Activated T-helper 1 cell treated with anti-CD3 and anti-CD28 coated beads, Interleukin-12 subunit alpha, Interleukin-12 subunit beta, Interleukin-2, Interleukin-4 antibody, amounts not matched to agents 30 ng/mL and 10 ng/mL and 1 ng/mL, durations not matched to agents 14 hours and 24 hours and 36 hours (primary cell): Measurements from ENCODE around the gene IQSEC1. TPM values are rescaled to one million over a fixed set of nuclear protein-coding genes. Genes with fewer than 3 reads are reported as not detected.

Source experiments
- DNase-seq: peaks from one replicate; pipeline ENCODE4 v3.0.0; 2021; ENCODE audit warnings: low spot score
- H3K27ac Mint-ChIP-seq: one replicate; pipeline ENCODE4 v1.8.0; 2021; ENCODE audit warnings: mild to moderate bottlenecking, mixed read lengths
- H3K27me3 Mint-ChIP-seq: one replicate; pipeline ENCODE4 v1.8.0; 2022; ENCODE audit warnings: mild to moderate bottlenecking, moderate library complexity, mixed read lengths; ENCODE audit not compliant: insufficient read depth
- H3K36me3 Mint-ChIP-seq: one replicate; pipeline ENCODE4 v1.8.0; 2021; ENCODE audit warnings: low read depth, mixed read lengths
- H3K4me1 Mint-ChIP-seq: one replicate; pipeline ENCODE4 v1.8.0; 2021; ENCODE audit warnings: low read depth, mixed read lengths
- H3K4me3 Mint-ChIP-seq: one replicate; pipeline ENCODE4 v1.8.0; 2021; ENCODE audit warnings: mild to moderate bottlenecking, moderate library complexity, mixed read lengths
- H3K9me3 Mint-ChIP-seq: one replicate; pipeline ENCODE4 v1.8.0; 2021; ENCODE audit warnings: mixed read lengths
- intact Hi-C: fragments of 100-400 bp; cut with micrococcal nuclease; formaldehyde crosslinking; loops from one replicate; pipeline ENCODE4 v1.15.1; 2024
- total RNA-seq: library from RNA; stranded (reverse); gene quantifications from 2 replicates; pipeline ENCODE4 v1.2.3, GENCODE V29; 2022

Gene IQSEC1
- total RNA-seq, 1 donor from 2014 or later: 31.4 TPM

- Mint-ChIP-seq H3K27me3 (no peaks in the 10 kb centered on the region), H3K4me3 (peak overlapping the region; percentile 35), H3K36me3 (peaks cover 10% of the 10 kb centered on the region), H3K4me1 (peaks cover 80% of the 10 kb centered on the region), H3K9me3 (no peaks in the 10 kb centered on the region), H3K27ac (peak overlapping the region; percentile 78)
- intact Hi-C loops: loop anchor here (1.0 to 5.0 kb wide), 3 partner anchors 15 to 47 kb away; no protein-coding TSS in a partner anchor
- DNase-seq: no peak
Observed at GRCh38 chr3:12963922-12964701, 109.1 kb downstream of the IQSEC1 start.

GRCh38 chr3:12963231-12963896 is 109.9 kb downstream of the IQSEC1 start:
- Mint-ChIP-seq H3K27ac (peak overlapping the region; percentile 78), H3K4me3 (peak overlapping the region; percentile 35), H3K36me3 (peaks cover 12% of the 10 kb centered on the region), H3K27me3 (no peaks in the 10 kb centered on the region), H3K9me3 (no peaks in the 10 kb centered on the region), H3K4me1 (peaks cover 84% of the 10 kb centered on the region)
- intact Hi-C loops: loop anchor here (1.0 to 5.0 kb wide), 3 partner anchors 15 to 46 kb away; no protein-coding TSS in a partner anchor
- peak; percentile 20 for DNase-seq

- peaks cover 86% of the 10 kb centered on the region for H3K4me1 Mint-ChIP-seq
- intact Hi-C loops: loop anchor here (2.0 to 5.0 kb wide), 2 partner anchors 13 to 45 kb away; no protein-coding TSS in a partner anchor
- no peak overlapping the region for H3K4me3 Mint-ChIP-seq
- DNase-seq: no peak
- H3K27me3 Mint-ChIP-seq: no peaks in the 10 kb centered on the region
- H3K27ac Mint-ChIP-seq: no peak overlapping the region
- H3K36me3 Mint-ChIP-seq: peaks cover 11% of the 10 kb centered on the region
- H3K9me3 Mint-ChIP-seq: no peaks in the 10 kb centered on the region
Observed at GRCh38 chr3:12962292-12962691, 110.9 kb downstream of the IQSEC1 start.

GRCh38 chr3:12961697-12962036 is 111.6 kb downstream of the IQSEC1 start:
- peak overlapping the region; percentile 33 for H3K27ac Mint-ChIP-seq
- H3K9me3 Mint-ChIP-seq: no peaks in the 10 kb centered on the region
- H3K4me3 Mint-ChIP-seq: no peak overlapping the region
- H3K4me1 Mint-ChIP-seq: peaks cover 82% of the 10 kb centered on the region
- intact Hi-C loops: loop anchor here (2.0 to 5.0 kb wide), 2 partner anchors 13 to 44 kb away; no protein-coding TSS in a partner anchor
- peaks cover 13% of the 10 kb centered on the region for H3K36me3 Mint-ChIP-seq
- H3K27me3 Mint-ChIP-seq: no peaks in the 10 kb centered on the region
- no peak for DNase-seq

GRCh38 chr3:12961007-12961696 is 112.1 kb downstream of the IQSEC1 start:
- Mint-ChIP-seq H3K27ac (peak overlapping the region; percentile 33), H3K27me3 (no peaks in the 10 kb centered on the region), H3K9me3 (no peaks in the 10 kb centered on the region), H3K4me3 (no peak overlapping the region), H3K4me1 (peaks cover 79% of the 10 kb centered on the region), H3K36me3 (peaks cover 13% of the 10 kb centered on the region)
- DNase-seq: no peak
- intact Hi-C loops: loop anchor here (5.0 kb wide), 1 partner anchor 44 kb away; no protein-coding TSS in a partner anchor

- H3K36me3 Mint-ChIP-seq: peaks cover 13% of the 10 kb centered on the region
- no peaks in the 10 kb centered on the region for H3K27me3 Mint-ChIP-seq
- no peak overlapping the region for H3K27ac Mint-ChIP-seq
- no peaks in the 10 kb centered on the region for H3K9me3 Mint-ChIP-seq
- intact Hi-C loops: loop anchor here (5.0 kb wide), 1 partner anchor 43 kb away; no protein-coding TSS in a partner anchor
- peaks cover 73% of the 10 kb centered on the region for H3K4me1 Mint-ChIP-seq
- DNase-seq: no peak
- no peak overlapping the region for H3K4me3 Mint-ChIP-seq
Observed at GRCh38 chr3:12960497-12960896, 112.7 kb downstream of the IQSEC1 start.

- no peaks in the 10 kb centered on the region for H3K9me3 Mint-ChIP-seq
- no peak overlapping the region for H3K27ac Mint-ChIP-seq
- H3K4me3 Mint-ChIP-seq: no peak overlapping the region
- H3K27me3 Mint-ChIP-seq: no peaks in the 10 kb centered on the region
- DNase-seq: no peak
- intact Hi-C loops: loop anchor here (5.0 kb wide), 1 partner anchor 43 kb away; no protein-coding TSS in a partner anchor
- peaks cover 13% of the 10 kb centered on the region for H3K36me3 Mint-ChIP-seq
- H3K4me1 Mint-ChIP-seq: peaks cover 70% of the 10 kb centered on the region
Observed at GRCh38 chr3:12959838-12960378, 113.3 kb downstream of the IQSEC1 start.

GRCh38 chr3:12959410-12959809 is 113.8 kb downstream of the IQSEC1 start:
- H3K9me3 Mint-ChIP-seq: no peaks in the 10 kb centered on the region
- no peak overlapping the region for H3K27ac Mint-ChIP-seq
- H3K4me3 Mint-ChIP-seq: no peak overlapping the region
- H3K36me3 Mint-ChIP-seq: peaks cover 13% of the 10 kb centered on the region
- no peak for DNase-seq
- intact Hi-C loops: no loop called here
- peaks cover 70% of the 10 kb centered on the region for H3K4me1 Mint-ChIP-seq
- H3K27me3 Mint-ChIP-seq: no peaks in the 10 kb centered on the region

GRCh38 chr3:12957824-12958792 is 115.1 kb downstream of the IQSEC1 start:
- H3K36me3 Mint-ChIP-seq: peaks cover 13% of the 10 kb centered on the region
- no peak overlapping the region for H3K4me3 Mint-ChIP-seq
- peak overlapping the region; percentile 34 for H3K27ac Mint-ChIP-seq
- peaks cover 61% of the 10 kb centered on the region for H3K4me1 Mint-ChIP-seq
- intact Hi-C loops: no loop called here
- H3K27me3 Mint-ChIP-seq: no peaks in the 10 kb centered on the region
- H3K9me3 Mint-ChIP-seq: no peaks in the 10 kb centered on the region
- DNase-seq: no peak

GRCh38 chr3:12957339-12957738 is 115.9 kb downstream of the IQSEC1 start:
- Mint-ChIP-seq H3K4me3 (no peak overlapping the region), H3K27me3 (no peaks in the 10 kb centered on the region), H3K36me3 (peaks cover 13% of the 10 kb centered on the region), H3K9me3 (no peaks in the 10 kb centered on the region), H3K27ac (no peak overlapping the region), H3K4me1 (peaks cover 53% of the 10 kb centered on the region)
- DNase-seq: no peak
- intact Hi-C loops: no loop called here

- no peak for DNase-seq
- Mint-ChIP-seq H3K4me3 (no peak overlapping the region), H3K27me3 (no peaks in the 10 kb centered on the region), H3K4me1 (peaks cover 46% of the 10 kb centered on the region), H3K27ac (no peak overlapping the region), H3K9me3 (no peaks in the 10 kb centered on the region), H3K36me3 (peaks cover 9% of the 10 kb centered on the region)
- intact Hi-C loops: no loop called here
Observed at GRCh38 chr3:12956316-12956660, 116.9 kb downstream of the IQSEC1 start.
